Bronchial epithelial cell (primary cell): ENCODE measurements around the gene C1orf105. TPM values are rescaled to one million over a fixed set of nuclear protein-coding genes. Genes with fewer than 3 reads are reported as not detected.
A peak's percentile ranks its signal among the peaks of the same experiment; 100 is the strongest.

ENCODE experiments used
- DNase-seq: peaks from one replicate; pipeline ENCODE4 v3.0.0-alpha.2; 2010; ENCODE audit warnings: low read depth
- FAIRE-seq: peaks from 2 replicates; lab custom pipeline; 2011; peaks lifted over from hg19 to GRCh38; lab: Jason Lieb, UNC
- H3K27me3 ChIP-seq: 2 replicates; pipeline ENCODE4 v1.5.1; 2011; ENCODE audit warnings: low read length; ENCODE audit not compliant: control insufficient read depth, insufficient read depth
- H3K36me3 ChIP-seq: 2 replicates; pipeline ENCODE4 v1.5.1; 2011; ENCODE audit warnings: low read length; ENCODE audit not compliant: control insufficient read depth, insufficient read depth
- H3K4me3 ChIP-seq: 2 replicates; pipeline ENCODE4 v1.5.1; 2011; ENCODE audit warnings: mild to moderate bottlenecking, low read depth, low read length, control low read depth
- CTCF ChIP-seq: IDR thresholded peaks from 2 replicates; pipeline ENCODE4 v1.5.1; 2011; ENCODE audit warnings: mild to moderate bottlenecking, moderate library complexity, low read length, control low read depth, inconsistent platforms; ENCODE audit not compliant: insufficient read depth, severe bottlenecking
- total RNA-seq: library from RNA; depleted of rRNA; stranded (reverse); fragments of >200 nt; gene quantifications from 2 replicates; pipeline ENCODE4 v1.2.1, GENCODE V29; 2014

C1orf105 gene
- total RNA-seq, 1 donor from 2014 or later = not detected

DNA sequence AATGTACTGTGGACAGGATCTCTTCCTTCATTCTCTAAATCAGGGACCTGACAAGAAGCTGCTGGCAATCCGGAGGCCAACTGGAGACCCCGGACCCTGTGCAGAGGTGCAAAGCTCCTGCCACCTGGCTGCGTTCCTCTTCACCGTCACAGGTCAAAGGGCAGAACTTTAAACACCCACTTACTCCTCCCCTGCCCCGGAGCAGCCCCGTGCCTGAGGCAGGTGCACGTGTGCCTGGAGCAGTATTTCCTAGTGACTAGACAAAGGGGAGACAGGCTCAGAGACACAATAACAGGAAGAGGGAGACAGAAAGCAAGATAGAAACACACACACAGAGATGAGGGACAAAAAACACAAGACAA, 30.0 kb downstream of the C1orf105 start:
- Histone ChIP-seq H3K4me3 (no peak overlapping the region), H3K27me3 (no peaks in the 10 kb centered on the region), H3K36me3 (no peaks in the 10 kb centered on the region)
- no peak for FAIRE-seq
- TF ChIP-seq CTCF = no peak
- DNase-seq = no peak

- Histone ChIP-seq H3K4me3 (no peak overlapping the region), H3K27me3 (no peaks in the 10 kb centered on the region), H3K36me3 (no peaks in the 10 kb centered on the region)
- FAIRE-seq = no peak
- no peak for TF ChIP-seq CTCF
- DNase-seq = peak; percentile 71
Observed at GRCh38 chr1:172451002-172451443, 30.5 kb downstream of the C1orf105 start.

DNA sequence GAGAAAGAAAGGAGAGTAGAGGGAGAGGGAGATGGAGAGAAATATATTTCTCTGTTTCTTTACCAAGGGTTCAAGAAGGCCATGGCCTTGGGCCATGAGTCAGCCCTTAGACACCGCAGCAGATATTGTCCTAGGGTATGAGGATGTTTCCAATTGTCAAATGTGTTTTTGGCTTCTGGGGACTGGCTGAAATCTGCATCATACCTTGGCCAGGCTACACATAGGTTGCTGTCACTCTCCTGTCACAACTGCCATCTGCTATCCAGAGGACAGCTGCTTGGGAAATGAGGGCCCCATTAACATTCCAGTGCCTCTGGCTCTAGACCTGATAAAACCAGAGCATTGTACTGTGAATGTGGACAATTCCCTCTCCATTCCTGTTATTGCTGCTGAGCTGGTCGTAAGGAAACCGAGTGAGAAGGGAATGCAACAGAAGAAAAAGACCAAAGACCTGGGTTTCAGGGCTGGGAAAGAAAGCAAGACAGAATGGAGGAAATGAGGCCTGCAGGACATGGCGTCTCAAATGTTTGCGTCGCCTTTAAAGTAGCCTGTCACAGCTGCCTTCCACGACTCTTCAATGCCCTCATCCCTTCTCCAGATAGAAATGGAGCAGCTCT, 32.2 kb downstream of the C1orf105 start:
- Histone ChIP-seq H3K27me3 (no peaks in the 10 kb centered on the region), H3K4me3 (no peak overlapping the region), H3K36me3 (no peaks in the 10 kb centered on the region)
- no peak for DNase-seq
- no peak for TF ChIP-seq CTCF
- FAIRE-seq = no peak

- DNase-seq (no peak), FAIRE-seq (no peak)
- H3K27me3 ChIP-seq = no peaks in the 10 kb centered on the region
- no peaks in the 10 kb centered on the region for H3K36me3 ChIP-seq
- H3K4me3 ChIP-seq = no peak overlapping the region
- no peak for TF ChIP-seq CTCF
Observed at GRCh38 chr1:172453153-172453545, 32.7 kb downstream of the C1orf105 start.

DNA sequence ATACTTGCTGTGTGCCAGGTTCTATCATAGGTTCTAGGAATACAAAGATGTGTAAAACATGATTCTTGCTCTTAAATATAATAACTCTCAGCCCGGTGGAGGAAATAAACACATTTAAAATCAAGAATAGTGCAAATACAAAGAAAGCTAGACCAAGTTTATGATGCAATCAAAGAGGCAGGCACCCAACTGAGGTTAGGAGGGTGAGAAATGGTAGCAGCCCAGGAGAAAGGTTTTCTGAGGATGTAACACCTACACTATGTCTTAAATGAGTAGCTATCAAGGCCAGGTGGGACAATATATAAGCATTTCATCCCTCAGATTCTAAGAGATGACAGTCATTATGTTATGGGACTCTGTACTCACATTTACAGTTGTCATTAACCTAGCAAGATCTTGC, 33.1 kb downstream of the C1orf105 start:
- no peak for TF ChIP-seq CTCF
- Histone ChIP-seq H3K27me3 (no peaks in the 10 kb centered on the region), H3K36me3 (no peaks in the 10 kb centered on the region), H3K4me3 (no peak overlapping the region)
- DNase-seq (no peak), FAIRE-seq (no peak)

GRCh38 chr1:172455451-172455850, 35.0 kb downstream of the C1orf105 start:
- TF ChIP-seq CTCF = no peak
- Histone ChIP-seq H3K36me3 (no peaks in the 10 kb centered on the region), H3K4me3 (no peak overlapping the region), H3K27me3 (no peaks in the 10 kb centered on the region)
- DNase-seq (no peak), FAIRE-seq (no peak)
